ENCODE results near the gene PAF1. TPM values are rescaled to one million over a fixed set of nuclear protein-coding genes. Genes with fewer than 3 reads are reported as not detected.

Gene PAF1
- total and polyA plus RNA-seq, 2 of the 13 experiments (the other 11 are each of a cell fraction or from before 2014, with no cell fraction given) = 30.2 to 31.1 TPM

DNA sequence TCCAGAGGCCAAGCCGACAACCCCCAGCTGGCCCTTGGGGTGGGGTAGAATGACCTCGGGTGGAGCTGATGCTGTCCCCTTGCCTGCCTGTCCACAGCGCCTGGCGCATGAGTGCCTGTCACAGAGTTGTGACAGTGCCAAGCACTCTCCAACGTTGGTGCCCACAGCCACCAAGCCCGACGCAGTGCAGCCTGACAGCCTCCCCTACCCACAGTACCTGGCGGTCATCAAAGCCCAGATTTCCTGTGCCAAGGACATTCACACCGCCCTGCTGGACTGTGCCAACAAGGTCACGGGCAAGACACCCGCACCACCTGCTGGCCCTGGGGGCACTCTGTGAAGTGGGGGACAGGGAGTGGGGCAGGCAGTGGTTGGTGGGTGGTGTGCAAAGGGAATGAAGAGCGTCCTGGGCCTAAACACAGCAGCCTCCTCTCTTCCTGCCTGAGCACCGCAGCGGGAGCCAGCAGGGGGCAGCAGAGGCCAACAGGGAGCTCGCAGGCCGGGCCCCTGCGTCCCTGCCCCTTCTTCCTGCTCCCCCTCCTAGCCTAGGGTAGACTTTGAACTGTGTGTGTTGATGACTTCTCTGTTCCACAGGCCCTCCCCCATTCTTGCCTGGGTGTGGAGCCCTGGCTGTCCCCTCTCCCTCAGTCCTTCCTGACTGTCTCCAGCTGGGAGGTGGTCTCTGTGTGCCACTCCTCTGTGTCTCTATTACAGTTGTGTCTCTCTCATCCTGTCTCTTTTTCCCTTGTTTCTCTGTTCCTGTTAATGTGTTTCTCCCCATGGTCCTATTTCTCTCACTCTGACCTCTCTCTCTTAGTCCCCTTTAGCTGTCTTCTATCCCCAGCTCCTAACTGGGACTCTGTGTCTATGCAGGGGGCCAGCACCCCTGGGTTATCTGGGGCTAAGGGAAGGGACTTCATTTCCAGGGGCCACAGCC, 6.7 kb upstream of the PAF1 start (continued):
- no peak for TF ChIP-seq ZNF496 (CRISPR knock-in tag; IDR thresholded peaks at IDR 0.05; ENCODE audit: insufficient replicate concordance)
- TF ChIP-seq SSRP1 (CRISPR knock-in tag; IDR thresholded peaks at IDR 0.05) = peak; percentile 55; the same call in 1 of the 2 replicates
- no peak for TF ChIP-seq ZNF720 (CRISPR knock-in tag; IDR thresholded peaks at IDR 0.05)
- TF ChIP-seq NR2F1 (CRISPR knock-in tag; IDR thresholded peaks at IDR 0.05) = peak; percentile 37 to 56; a peak in 2 of 4 replicates
- TF ChIP-seq, protein P1, sequence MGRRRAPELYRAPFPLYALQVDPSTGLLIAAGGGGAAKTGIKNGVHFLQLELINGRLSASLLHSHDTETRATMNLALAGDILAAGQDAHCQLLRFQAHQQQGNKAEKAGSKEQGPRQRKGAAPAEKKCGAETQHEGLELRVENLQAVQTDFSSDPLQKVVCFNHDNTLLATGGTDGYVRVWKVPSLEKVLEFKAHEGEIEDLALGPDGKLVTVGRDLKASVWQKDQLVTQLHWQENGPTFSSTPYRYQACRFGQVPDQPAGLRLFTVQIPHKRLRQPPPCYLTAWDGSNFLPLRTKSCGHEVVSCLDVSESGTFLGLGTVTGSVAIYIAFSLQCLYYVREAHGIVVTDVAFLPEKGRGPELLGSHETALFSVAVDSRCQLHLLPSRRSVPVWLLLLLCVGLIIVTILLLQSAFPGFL (CRISPR knock-in tag; IDR thresholded peaks at IDR 0.05) = no peak
- no peak for TF ChIP-seq ZNF816 (CRISPR knock-in tag; IDR thresholded peaks at IDR 0.05; ENCODE audit: borderline replicate concordance)
- TF ChIP-seq, protein P2, sequence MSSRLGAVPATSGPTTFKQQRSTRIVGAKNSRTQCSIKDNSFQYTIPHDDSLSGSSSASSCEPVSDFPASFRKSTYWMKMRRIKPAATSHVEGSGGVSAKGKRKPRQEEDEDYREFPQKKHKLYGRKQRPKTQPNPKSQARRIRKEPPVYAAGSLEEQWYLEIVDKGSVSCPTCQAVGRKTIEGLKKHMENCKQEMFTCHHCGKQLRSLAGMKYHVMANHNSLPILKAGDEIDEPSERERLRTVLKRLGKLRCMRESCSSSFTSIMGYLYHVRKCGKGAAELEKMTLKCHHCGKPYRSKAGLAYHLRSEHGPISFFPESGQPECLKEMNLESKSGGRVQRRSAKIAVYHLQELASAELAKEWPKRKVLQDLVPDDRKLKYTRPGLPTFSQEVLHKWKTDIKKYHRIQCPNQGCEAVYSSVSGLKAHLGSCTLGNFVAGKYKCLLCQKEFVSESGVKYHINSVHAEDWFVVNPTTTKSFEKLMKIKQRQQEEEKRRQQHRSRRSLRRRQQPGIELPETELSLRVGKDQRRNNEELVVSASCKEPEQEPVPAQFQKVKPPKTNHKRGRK (CRISPR knock-in tag; IDR thresholded peaks at IDR 0.05) = no peak
- peak; percentile 82; the same call in 1 of the 2 replicates for TF ChIP-seq ZNF337 (CRISPR knock-in tag; IDR thresholded peaks at IDR 0.05; ENCODE audit: borderline replicate concordance, low read depth)
- TF ChIP-seq, protein P3, sequence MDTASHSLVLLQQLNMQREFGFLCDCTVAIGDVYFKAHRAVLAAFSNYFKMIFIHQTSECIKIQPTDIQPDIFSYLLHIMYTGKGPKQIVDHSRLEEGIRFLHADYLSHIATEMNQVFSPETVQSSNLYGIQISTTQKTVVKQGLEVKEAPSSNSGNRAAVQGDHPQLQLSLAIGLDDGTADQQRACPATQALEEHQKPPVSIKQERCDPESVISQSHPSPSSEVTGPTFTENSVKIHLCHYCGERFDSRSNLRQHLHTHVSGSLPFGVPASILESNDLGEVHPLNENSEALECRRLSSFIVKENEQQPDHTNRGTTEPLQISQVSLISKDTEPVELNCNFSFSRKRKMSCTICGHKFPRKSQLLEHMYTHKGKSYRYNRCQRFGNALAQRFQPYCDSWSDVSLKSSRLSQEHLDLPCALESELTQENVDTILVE (CRISPR knock-in tag; IDR thresholded peaks at IDR 0.05) = peak; percentile 86
- TF ChIP-seq, protein P4, sequence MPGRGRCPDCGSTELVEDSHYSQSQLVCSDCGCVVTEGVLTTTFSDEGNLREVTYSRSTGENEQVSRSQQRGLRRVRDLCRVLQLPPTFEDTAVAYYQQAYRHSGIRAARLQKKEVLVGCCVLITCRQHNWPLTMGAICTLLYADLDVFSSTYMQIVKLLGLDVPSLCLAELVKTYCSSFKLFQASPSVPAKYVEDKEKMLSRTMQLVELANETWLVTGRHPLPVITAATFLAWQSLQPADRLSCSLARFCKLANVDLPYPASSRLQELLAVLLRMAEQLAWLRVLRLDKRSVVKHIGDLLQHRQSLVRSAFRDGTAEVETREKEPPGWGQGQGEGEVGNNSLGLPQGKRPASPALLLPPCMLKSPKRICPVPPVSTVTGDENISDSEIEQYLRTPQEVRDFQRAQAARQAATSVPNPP (CRISPR knock-in tag; IDR thresholded peaks at IDR 0.05) = no peak
- no peak for TF ChIP-seq ZSCAN29 (CRISPR knock-in tag; conservative IDR thresholded peaks at IDR 0.05)
- TF ChIP-seq, protein P5, sequence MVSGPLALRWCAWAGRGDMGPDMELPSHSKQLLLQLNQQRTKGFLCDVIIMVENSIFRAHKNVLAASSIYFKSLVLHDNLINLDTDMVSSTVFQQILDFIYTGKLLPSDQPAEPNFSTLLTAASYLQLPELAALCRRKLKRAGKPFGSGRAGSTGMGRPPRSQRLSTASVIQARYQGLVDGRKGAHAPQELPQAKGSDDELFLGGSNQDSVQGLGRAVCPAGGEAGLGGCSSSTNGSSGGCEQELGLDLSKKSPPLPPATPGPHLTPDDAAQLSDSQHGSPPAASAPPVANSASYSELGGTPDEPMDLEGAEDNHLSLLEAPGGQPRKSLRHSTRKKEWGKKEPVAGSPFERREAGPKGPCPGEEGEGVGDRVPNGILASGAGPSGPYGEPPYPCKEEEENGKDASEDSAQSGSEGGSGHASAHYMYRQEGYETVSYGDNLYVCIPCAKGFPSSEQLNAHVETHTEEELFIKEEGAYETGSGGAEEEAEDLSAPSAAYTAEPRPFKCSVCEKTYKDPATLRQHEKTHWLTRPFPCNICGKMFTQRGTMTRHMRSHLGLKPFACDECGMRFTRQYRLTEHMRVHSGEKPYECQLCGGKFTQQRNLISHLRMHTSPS (CRISPR knock-in tag; IDR thresholded peaks at IDR 0.05; ENCODE audit: low read depth) = peak; percentile 85
- TF ChIP-seq, protein P6, sequence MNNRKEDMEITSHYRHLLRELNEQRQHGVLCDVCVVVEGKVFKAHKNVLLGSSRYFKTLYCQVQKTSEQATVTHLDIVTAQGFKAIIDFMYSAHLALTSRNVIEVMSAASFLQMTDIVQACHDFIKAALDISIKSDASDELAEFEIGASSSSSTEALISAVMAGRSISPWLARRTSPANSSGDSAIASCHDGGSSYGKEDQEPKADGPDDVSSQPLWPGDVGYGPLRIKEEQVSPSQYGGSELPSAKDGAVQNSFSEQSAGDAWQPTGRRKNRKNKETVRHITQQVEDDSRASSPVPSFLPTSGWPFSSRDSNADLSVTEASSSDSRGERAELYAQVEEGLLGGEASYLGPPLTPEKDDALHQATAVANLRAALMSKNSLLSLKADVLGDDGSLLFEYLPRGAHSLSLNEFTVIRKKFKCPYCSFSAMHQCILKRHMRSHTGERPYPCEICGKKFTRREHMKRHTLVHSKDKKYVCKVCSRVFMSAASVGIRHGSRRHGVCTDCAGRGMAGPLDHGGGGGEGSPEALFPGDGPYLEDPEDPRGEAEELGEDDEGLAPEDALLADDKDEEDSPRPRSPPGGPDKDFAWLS (CRISPR knock-in tag; IDR thresholded peaks at IDR 0.05; ENCODE audit: borderline replicate concordance) = no peak
- peak; percentile 64 for TF ChIP-seq ZC3H13 (CRISPR knock-in tag; IDR thresholded peaks at IDR 0.05)
- TF ChIP-seq, protein P7, sequence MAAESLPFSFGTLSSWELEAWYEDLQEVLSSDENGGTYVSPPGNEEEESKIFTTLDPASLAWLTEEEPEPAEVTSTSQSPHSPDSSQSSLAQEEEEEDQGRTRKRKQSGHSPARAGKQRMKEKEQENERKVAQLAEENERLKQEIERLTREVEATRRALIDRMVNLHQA (CRISPR knock-in tag; IDR thresholded peaks at IDR 0.05) = no peak
- no peak for TF ChIP-seq CAMTA2 (CRISPR knock-in tag; IDR thresholded peaks at IDR 0.05; ENCODE audit: borderline replicate concordance)
- no peak for TF ChIP-seq CEBPB (IDR thresholded peaks at IDR 0.05; ENCODE audit: borderline replicate concordance, low read depth, low read length)

Measured in HepG2 (cell line).